ENCODE measurements around the gene PACS1. TPM values are rescaled to one million over a fixed set of nuclear protein-coding genes. Genes with fewer than 3 reads are reported as not detected.

The PACS1 gene
- polyA plus RNA-seq, 1 of the 3 experiments (the other 2 are of a cell fraction): 37.3 TPM

- Histone ChIP-seq H3K9me2 (no peaks in the 10 kb centered on the region), H3K79me2 (ENCODE audit: insufficient read depth) (peaks cover 26% of the 10 kb centered on the region), H4K20me1 (ENCODE audit: insufficient read depth) (peaks cover 19% of the 10 kb centered on the region), H3K4me1 (ENCODE audit: control insufficient read depth in 1 of 2, insufficient read depth in 2 of 2, low read depth in 1 of 2, low read length in 1 of 2) (peaks cover 0 to 18% of the 10 kb centered on the region in 2 experiments; a peak in 2 of 4 replicates), H3K36me3 (replicated peaks in 1 of 2; ENCODE audit: control insufficient read depth in 1 of 2, insufficient read depth in 2 of 2, low read length in 1 of 2) (peaks cover 24 to 63% of the 10 kb centered on the region in 2 experiments), H3K4me2 (no peak overlapping the region), H3K9ac (no peak overlapping the region), H3K9me3 (no peaks in the 10 kb centered on the region), H3K27me3 (ENCODE audit: insufficient read depth) (no peaks in the 10 kb centered on the region), H2AFZ (ENCODE audit: low read depth) (no peak overlapping the region), H3K27ac (ENCODE audit: low read depth in 2 of 2, low read length in 1 of 2) (no peak overlapping the region), H3F3A (replicated peaks; ENCODE audit: insufficient read depth) (peaks cover 19% of the 10 kb centered on the region), H3K4me3 (ENCODE audit: low read depth in 2 of 2, low read length in 1 of 2) (no peak overlapping the region)
- POLR2A ChIA-PET: interaction anchor here (0.6 to 0.9 kb wide), 2 partner anchors 27 to 368 kb away, joined by 3 read pairs; partner anchors contain the start of gene YIF1A
- TF ChIP-seq POLR2AphosphoS5 (IDR thresholded peaks at IDR 0.05; ENCODE audit: low read depth, low read length) (no peak), RXRA (IDR thresholded peaks at IDR 0.05; ENCODE audit: borderline replicate concordance, low read depth) (no peak), EP300 (IDR thresholded peaks at IDR 0.05; ENCODE audit: borderline replicate concordance in 1 of 2, low read depth in 1 of 2, low read length in 1 of 2) (no peak), SMC3 (IDR thresholded peaks at IDR 0.05; ENCODE audit: low read depth, low read length) (no peak), EZH2phosphoT487 (IDR thresholded peaks at IDR 0.05; ENCODE audit: borderline replicate concordance, low read depth) (no peak), JUND (IDR thresholded peaks at IDR 0.05) (no peak), FOXM1 (IDR thresholded peaks at IDR 0.05; ENCODE audit: low read depth) (no peak)
- TF ChIP-seq, protein P1, sequence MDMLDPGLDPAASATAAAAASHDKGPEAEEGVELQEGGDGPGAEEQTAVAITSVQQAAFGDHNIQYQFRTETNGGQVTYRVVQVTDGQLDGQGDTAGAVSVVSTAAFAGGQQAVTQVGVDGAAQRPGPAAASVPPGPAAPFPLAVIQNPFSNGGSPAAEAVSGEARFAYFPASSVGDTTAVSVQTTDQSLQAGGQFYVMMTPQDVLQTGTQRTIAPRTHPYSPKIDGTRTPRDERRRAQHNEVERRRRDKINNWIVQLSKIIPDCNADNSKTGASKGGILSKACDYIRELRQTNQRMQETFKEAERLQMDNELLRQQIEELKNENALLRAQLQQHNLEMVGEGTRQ (IDR thresholded peaks at IDR 0.05; ENCODE audit: borderline replicate concordance, low read depth, low read length): no peak
- 92% methylated on average over 2 of the region's 5 CpGs for WGBS (ENCODE audit: low lambda C conversion rate)
- CTCF ChIA-PET: interaction anchor here (1.4 kb wide), 1 partner anchor 194 kb away, joined by 5 read pairs; no protein-coding TSS in a partner anchor
- DNase-seq: no peak
Measured at GRCh38 chr11:66262191-66262590, 192.1 kb downstream of the PACS1 start.

- Histone ChIP-seq H3K9ac (no peak overlapping the region), H3F3A (replicated peaks; ENCODE audit: insufficient read depth) (peaks cover 18% of the 10 kb centered on the region), H3K4me3 (ENCODE audit: low read depth in 2 of 2, low read length in 1 of 2) (no peak overlapping the region), H4K20me1 (ENCODE audit: insufficient read depth) (peaks cover 19% of the 10 kb centered on the region), H3K36me3 (replicated peaks in 1 of 2; ENCODE audit: control insufficient read depth in 1 of 2, insufficient read depth in 2 of 2, low read length in 1 of 2) (peaks cover 24 to 63% of the 10 kb centered on the region in 2 experiments), H3K4me1 (ENCODE audit: control insufficient read depth in 1 of 2, insufficient read depth in 2 of 2, low read depth in 1 of 2, low read length in 1 of 2) (peaks cover 0 to 18% of the 10 kb centered on the region in 2 experiments; a peak in 2 of 4 replicates), H3K4me2 (no peak overlapping the region), H3K27me3 (ENCODE audit: insufficient read depth) (no peaks in the 10 kb centered on the region), H3K79me2 (ENCODE audit: insufficient read depth) (peaks cover 26% of the 10 kb centered on the region), H3K9me3 (no peaks in the 10 kb centered on the region), H3K9me2 (no peaks in the 10 kb centered on the region), H2AFZ (ENCODE audit: low read depth) (no peak overlapping the region), H3K27ac (ENCODE audit: low read depth in 2 of 2, low read length in 1 of 2) (no peak overlapping the region)
- ChIA-PET POLR2A (interaction anchor here (0.9 kb wide), 1 partner anchor 26 kb away, joined by 3 read pairs; the partner anchor contains the start of gene YIF1A), CTCF (interaction anchor here (0.9 to 1.4 kb wide), 2 partner anchors 20 to 195 kb away, joined by 5 read pairs; no protein-coding TSS in a partner anchor)
- WGBS (ENCODE audit: low lambda C conversion rate): 100% methylated on average over 1 of the region's 12 CpGs
- TF ChIP-seq POLR2AphosphoS5 (IDR thresholded peaks at IDR 0.05; ENCODE audit: low read depth, low read length) (no peak), ZBTB33 (IDR thresholded peaks at IDR 0.05; ENCODE audit: borderline replicate concordance, low read depth) (no peak)
- no peak for DNase-seq
Measured at GRCh38 chr11:66262696-66263095, 192.6 kb downstream of the PACS1 start.

All from SK-N-SH (cell line).